ENCODE data around the gene SLC24A3.
"Not testable (repeated sequence)": the region's sequence is repeated elsewhere in the genome, so short reads cannot be mapped to it uniquely, and the experiment has no call there.

SLC24A3 gene

GRCh38 chr20:19750907-19751636 lies 538.6 kb downstream of the SLC24A3 start:
- no peak for DNase-seq

DNA sequence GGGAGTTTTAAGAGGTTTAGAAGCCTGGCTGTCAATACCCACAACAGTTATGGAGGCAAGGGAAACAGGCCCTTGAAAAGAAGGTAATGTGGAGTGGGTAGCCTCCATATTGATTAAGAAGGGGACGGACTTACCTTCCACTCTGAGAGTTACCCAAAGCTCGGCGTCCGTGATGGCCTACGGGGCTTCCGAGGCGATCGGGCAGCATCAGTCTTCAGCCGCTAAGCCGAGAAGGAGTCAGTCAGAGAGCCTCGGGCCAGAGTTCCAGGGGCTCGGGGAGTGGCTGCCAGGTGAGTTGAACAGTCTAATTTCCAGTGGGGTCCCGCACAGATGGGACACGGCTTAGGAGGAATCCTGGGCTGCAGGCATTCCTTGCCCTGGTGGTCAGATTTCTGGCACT lies 541.8 kb downstream of the SLC24A3 start:
- not testable (repeated sequence) for DNase-seq

- DNase-seq = no peak
These were observed 544.5 kb downstream of the SLC24A3 start for GRCh38 chr20:19756761-19757486.

- DNase-seq = peak in 10 of 14 donors; percentile 60 to 84 (median 72)
These were observed 545.2 kb downstream of the SLC24A3 start for GRCh38 chr20:19757487-19758132.

- DNase-seq = peak in 8 of 14 donors; percentile 5 to 81 (median 69)
These were observed 545.7 kb downstream of the SLC24A3 start, which contains the start of gene RIN2 for GRCh38 chr20:19758133-19758500. RIN2 (plus strand) TSS chr20:19758258; CDS start chr20:19889602, 131,344 bp downstream.

DNA sequence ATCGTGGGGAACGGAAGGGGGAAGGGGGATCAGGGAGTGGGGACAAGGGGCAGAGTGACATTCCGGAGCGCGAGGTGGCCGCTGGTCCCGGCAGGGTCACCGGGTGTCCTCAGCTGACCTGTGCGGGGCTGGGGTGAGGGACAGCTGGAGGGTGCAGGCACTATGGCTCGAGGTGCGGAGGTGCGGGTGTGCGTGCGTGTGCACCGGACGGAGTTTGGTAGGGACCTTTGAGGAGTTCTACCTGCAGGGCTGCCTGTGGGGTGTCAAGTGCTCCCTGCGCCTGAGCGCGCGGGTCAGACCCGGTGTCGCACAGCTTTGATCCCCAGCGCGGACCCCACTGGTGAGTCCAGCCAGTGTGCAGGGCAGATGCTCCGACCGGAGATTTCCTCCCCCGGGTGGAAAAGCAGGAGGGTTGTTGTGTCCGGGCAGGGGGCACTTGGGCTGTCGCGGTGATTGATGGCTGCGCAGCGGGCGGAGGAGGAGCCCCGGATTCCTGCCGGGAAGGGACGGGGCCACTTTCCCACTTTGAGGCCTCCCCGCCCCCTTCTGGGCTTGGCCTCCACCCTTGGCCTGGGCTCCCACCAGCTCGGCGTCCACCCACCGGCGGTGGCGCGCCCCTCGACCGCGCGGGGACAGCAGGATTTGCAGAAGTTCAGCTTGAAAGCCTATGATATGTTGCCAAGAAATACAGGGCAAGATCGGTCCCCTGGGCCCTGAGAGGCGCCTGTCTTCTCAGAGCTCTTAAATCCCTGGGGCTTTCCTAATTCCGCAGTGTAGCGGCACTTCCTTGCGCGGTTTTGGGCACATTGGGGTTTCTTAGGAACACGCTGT lies 546.3 kb downstream of the SLC24A3 start:
- DNase-seq = peak in 10 of 14 donors; percentile 45 to 87 (median 68)

- DNase-seq = no peak
These were observed 547.9 kb downstream of the SLC24A3 start for GRCh38 chr20:19760371-19760721.

- no peak for DNase-seq
These were observed 548.9 kb downstream of the SLC24A3 start for GRCh38 chr20:19761326-19761725.

GRCh38 chr20:19761841-19762240 lies 549.4 kb downstream of the SLC24A3 start:
- no peak for DNase-seq

DNA sequence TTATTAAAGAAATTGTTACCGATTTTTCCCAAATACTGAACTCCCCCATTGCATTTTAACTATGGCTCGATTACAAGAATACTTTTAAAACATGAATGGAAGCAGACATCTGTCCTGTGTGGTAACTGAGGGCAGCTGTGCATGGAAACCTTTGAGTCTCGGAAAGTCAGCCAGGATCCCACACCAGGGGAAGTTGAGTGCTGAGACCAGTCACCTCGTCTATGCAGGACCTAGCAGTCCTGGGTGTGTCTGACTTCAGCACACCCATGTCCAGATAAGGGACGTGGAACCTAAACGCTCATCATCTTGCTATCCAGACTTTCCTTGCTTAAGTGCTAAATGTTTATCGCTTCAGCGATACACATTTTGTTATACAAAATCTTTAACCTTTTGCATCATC lies 551.8 kb downstream of the SLC24A3 start:
- no peak for DNase-seq

DNA sequence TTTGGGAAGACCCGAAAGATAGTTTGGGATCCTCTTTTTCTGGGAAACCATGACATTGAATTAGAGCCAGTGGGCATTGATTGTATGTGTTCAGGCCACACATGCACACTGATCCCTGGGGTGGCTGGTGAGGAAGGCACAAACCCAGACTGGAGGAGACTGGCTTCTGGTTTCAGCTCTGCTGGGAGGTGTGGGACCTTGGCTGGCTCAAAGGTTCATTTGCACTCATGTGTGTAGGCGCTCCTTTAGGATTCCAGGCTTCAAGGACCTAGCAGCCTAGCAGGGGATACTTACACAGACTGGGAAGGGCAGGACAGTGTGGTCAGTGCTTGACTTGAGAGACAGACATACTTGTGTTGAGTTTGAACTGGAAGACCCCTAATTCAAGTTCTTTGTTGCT lies 552.8 kb downstream of the SLC24A3 start:
- no peak for DNase-seq

DNA sequence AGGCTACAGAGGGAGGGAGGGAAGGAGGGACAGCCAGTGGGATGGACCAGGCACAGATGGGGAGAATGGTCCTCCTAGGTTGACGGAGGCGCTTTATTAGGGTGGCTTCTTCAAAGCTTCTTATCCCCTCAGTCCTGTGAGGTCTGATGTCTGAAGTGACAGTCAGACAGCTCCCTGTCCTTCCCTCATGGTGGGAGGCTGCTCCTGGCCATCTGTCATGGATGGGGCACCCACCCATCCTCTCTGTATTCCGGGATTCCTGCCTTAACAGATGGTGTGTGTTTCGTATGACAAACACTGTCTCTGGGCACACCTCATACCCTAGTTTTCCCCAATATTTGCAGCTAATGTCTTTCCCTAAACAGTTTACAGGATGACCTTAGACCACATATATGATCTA lies 553.5 kb downstream of the SLC24A3 start:
- no peak for DNase-seq

- DNase-seq = no peak
These were observed 554.6 kb downstream of the SLC24A3 start for GRCh38 chr20:19767070-19767469.

DNA sequence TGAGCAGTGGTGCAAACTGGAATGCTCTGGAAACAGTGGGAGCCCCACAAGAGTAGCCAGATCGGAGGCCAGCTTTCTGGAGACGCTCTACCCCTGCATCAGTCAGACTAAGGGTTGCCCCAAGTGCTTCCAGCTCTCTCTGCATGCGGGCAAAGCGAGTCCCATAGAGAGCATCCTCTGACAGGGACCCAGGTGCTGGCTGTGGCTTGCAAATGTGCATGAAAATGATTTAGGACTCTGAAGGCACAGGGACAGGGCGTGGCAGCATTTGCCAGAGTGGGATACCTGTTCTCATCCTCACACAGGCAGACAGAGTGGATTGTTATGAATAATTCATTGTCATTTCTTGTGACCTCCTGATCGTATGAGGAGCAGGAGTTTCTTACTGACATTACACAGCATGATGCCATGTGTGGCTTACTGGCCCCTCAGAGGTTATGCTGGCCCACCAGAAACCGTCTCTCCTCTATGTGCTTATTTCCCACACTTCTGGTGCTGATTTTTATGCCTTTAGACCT lies 555.9 kb downstream of the SLC24A3 start:
- DNase-seq = no peak

DNA sequence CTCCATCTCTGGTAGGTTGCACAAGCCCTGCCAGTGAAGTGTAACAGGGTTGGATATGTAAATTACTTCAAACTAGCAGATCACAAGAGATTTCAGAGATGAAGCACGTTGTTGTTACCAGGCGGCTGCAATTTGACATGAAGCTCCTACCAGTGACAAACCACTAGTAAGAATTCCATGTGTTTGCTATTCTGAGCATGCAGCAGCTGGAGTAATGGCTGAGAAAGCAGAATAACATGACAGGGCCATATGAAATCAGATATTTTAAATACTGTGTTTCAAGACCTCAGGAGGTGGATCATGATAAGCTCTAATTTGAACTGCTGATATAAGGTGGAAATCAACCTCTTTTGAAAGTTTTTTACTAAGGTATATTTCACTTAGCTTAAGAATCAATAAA lies 557.1 kb downstream of the SLC24A3 start:
- no peak for DNase-seq

- DNase-seq = no peak
These were observed 557.9 kb downstream of the SLC24A3 start for GRCh38 chr20:19770375-19770774.

DNA sequence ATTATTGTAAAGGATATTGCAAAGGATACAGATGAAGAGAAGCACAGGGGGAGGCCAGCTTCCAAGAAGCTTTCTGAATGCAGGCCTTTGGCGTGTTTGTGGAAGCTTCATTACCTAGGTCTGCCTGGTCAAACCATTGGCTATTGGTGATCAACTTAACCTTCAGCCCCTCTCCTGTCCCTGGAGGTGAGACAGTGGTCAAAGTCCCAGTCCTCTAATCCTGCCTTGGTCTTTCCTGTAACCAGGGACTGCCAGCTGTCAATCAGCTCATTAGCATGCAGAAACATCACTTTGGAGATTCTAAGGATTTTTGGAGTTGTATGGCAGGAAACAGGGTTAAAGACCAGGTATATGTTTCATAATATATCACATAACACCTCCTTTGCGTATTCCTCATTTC lies 558.6 kb downstream of the SLC24A3 start:
- DNase-seq = no peak
